ENCODE results near the gene THY1.
A peak's percentile ranks its signal among the peaks of the same experiment; 100 is the strongest.
"Not testable (repeated sequence)": the region's sequence is repeated elsewhere in the genome, so short reads cannot be mapped to it uniquely, and the experiment has no call there.

THY1 gene

DNA sequence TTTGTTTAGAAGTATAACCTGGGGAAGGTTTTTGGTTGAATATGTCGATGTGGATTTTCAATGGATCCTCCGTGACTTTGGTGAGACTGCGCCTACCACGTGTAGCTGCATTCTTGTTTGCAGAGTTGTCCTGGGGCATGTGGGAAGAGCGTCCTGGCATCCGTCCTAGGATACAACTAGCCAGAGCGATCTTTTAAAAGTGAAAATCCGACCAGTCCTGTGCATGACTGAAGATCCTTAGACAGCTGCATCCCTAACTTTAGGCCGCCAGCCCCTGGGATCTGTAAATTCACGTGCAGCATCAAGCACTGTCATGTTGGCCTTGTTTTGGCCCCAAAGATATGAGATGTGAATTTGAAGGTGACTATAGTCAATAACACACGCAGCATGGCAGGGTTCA, 22.4 kb upstream of the THY1 start:
- DNase-seq: no peak

- DNase-seq: no peak
These were observed 18.9 kb upstream of the THY1 start for GRCh38 chr11:119441898-119442243.

DNA sequence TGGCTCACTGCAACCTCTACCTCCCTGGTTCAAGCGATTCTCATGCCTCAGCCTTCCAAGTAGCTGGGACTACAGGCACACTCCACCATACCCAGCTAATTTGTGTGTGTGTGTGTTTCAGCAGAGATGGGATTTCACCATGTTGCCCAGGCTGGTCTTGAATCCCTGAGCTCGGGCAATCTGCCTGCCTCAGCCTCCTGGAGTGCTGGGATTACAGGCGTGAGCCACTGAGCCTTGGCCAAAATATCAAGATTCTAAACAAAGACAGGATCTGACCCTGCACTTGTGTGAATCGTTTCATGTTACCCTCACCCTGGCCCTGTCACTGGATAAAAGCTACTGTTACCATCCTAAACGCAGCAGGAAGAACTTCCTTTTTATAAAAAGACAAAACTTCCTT, 15.6 kb upstream of the THY1 start:
- no peak for DNase-seq

DNA sequence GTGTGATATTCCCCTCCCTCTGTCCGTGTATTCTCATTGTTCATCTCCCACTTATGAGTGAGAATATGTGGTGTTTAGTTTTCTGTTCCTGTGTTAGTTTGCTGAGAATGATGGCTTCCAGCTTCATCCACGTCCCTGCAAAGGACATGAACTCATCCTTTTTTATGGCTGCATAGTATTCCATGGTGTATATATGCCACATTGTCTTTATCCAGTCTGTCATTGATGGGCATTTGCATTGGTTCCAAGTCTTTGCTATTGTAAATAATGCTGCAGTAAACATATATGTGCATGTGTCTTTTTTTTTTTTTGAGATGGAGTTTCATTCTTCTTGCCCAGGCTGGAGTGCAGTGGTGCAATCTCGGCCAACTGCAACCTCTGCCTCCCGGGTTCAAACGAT, 14.5 kb upstream of the THY1 start:
- DNase-seq: not testable (repeated sequence)

DNA sequence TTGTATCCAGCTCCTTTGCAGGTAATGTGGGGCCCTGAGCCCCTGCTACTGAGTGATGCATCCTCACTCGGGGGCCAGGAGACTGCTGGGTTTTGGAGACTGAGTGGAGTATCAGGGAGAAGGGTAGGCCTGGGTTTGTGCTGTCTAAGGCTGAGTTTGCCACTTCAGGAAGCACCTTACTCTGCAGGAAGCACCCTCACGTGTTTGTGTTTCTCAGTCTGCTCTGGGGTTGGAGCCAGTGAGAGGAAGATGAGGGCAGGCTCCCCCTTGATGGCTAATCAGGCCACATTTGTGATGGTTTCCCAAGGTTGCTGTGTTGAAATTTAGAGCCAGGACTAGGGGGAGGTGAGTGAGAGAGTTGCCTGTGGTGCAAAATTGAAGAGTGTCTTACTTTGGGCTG, 13.7 kb upstream of the THY1 start:
- DNase-seq: no peak

DNA sequence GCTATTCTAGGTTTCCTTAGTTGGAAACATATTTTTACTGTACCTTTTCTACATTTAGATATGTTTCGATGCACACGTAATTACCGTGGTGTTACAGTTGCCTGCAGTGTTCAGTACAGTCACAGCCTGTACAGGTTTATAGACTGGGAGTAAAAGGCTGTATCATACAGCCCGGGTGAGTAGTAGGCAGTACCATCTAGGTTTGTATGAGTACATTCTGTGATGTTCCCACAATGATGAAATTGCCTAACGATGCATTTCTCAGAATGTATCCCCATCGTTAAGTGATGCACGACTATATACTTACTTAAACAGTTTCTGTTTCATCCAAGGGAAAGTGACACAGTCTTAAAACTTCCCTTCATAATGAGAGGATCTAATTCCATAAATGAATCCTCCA, 13.1 kb upstream of the THY1 start:
- no peak for DNase-seq

GRCh38 chr11:119434591-119435330, 11.8 kb upstream of the THY1 start:
- DNase-seq: peak; percentile 36

- DNase-seq: peak; percentile 75
These were observed 10.4 kb upstream of the THY1 start for GRCh38 chr11:119433358-119433725.

GRCh38 chr11:119432484-119433357, 9.7 kb upstream of the THY1 start:
- DNase-seq: peak; percentile 77

- DNase-seq: no peak
These were observed 8.6 kb upstream of the THY1 start for GRCh38 chr11:119431523-119431922.

GRCh38 chr11:119427279-119427678, 4.3 kb upstream of the THY1 start:
- no peak for DNase-seq

DNA sequence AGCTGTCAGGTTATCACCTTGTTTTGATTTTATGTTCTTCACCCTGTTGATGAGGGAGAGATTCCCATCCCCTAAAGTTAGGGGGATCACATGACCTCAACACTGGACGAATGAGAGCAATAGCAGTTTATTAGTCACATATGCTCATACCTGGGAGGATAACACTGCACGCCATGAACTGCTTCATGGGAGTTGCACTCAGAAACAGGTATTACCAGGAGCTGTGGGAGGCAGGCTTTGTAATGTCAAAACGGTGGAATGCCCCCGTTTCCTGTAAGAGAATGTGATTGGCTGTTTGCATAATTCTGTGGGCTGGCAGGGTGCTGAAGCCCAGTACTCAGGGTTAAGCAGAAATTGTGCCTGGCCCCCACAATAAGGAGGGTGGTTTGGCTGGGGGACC, 3.2 kb upstream of the THY1 start:
- no peak for DNase-seq

GRCh38 chr11:119424775-119425174, 1.8 kb upstream of the THY1 start:
- no peak for DNase-seq

- no peak for DNase-seq
These were observed 1.3 kb upstream of the THY1 start for GRCh38 chr11:119424276-119424675.

DNA sequence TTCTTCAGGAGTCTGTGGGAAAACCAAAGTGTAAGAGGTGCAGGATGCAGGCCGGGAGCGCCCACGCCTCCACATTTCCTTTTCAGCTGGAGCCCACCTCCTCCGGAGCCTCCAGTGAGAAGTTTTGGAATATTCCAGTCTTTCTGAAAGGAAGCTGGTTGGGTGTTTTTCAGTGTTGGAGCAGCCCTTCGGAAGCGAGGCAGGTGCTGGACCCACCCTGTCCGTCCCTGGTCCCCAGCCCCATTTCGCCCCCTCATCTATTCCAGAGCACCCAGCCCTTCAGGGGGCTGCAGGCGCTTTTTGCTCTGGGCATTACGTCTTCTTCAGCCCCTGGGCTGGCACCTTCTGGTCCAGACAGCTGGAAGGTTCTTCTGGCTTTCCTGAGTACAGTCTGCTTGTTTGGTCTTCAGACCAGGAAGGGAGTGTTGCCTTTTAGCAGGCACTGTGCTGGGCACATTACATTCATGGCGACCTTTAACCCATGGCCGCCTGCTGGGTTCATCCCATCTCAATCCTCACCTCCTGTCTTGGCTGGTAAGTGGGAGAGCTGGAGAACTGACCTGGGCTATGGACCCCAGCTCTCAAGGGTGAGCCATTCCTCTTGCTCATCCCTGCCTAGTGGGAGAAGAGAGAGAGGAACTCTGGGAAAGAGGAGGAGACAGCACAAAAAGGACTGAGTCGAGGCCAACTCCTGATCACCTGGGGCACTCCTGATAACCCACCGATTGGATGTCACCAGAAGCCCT, 710 bp upstream of the THY1 start:
- DNase-seq: no peak

DNA sequence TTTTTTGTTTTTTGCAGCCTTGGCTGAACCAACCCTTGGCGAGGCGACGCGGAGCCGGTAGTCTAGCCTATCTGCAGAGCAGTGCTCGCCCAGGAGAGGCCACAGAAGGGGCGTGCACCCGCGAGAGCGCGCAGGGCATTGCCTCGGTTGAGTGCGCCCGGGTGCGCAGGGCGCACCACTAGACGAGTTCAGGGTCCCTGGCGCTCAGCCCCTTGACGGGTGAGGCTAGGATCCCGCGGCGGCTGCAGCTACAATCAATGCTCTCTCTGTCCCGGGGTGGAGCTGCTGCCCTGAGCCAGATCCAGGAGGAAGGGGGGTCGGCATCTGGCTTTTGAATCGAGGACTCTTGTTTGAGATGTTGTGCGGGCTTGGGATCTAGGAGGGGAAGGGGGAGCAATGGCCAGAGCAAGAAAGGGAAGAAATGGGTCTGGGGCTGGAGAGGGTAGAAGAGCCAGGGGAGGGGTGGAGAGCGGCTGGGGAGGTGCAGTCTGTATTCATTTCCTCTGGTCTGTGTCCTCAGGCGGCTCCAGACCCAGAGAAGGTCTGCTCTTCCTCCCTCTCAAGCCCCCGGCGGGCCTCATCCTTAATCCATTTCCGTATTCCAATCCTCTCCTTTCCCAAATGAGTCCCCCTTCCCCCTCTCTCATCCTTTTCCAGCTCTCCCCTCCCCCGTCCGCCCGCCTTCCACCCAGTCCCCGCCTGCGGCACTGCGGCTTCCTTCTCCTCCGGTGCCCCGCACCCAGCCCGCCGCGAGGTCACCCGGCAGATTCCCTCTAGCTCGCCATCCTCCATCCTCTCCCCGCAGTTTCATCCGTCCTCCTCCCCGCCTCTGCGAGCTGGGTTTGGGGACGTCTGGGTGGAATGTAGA, 797 bp downstream of the THY1 start:
- DNase-seq: peak; percentile 34

GRCh38 chr11:119421351-119421750, 1.6 kb downstream of the THY1 start:
- peak; percentile 23 for DNase-seq

GRCh38 chr11:119420631-119421030, 2.3 kb downstream of the THY1 start:
- no peak for DNase-seq

- DNase-seq: no peak
These were observed 3.0 kb downstream of the THY1 start for GRCh38 chr11:119419834-119420492.

DNA sequence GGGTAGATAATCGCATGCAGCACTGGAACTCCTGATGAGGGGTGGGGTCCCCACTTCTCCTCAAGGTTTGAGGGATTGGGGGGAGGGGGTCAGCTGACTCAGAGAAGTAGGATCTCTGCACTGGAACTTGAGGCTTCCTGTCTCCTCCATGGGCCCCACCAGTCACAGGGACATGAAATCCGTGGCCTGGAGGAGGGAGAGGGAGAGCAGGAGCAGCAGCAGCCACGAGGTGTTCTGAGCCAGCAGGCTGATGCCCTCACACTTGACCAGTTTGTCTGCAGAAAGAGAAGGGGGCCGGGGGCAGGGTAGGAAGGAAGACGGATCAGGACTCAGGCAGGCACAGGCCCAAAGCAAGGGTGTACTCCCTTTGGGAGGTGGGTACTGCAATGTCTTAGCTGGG, 3.7 kb downstream of the THY1 start:
- no peak for DNase-seq

DNA sequence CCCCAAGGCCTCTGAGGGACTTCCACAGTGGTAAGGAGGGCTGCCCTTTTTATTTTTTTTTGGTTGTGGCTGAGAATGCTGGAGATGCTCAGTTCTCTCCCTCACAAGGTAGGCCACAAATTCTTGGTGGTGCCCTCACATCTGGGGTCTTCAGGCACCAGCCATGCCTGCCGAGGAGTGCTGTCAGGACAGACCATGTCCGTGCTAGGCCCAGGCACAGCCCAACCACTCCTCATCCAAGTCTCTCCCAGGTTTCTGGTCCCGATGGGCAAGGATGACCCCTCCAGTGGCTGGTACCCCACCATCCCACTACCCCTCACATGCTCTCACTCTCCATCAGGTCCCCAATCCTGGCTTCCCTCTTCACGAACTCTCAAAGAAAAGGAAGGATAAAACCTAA, 4.2 kb downstream of the THY1 start:
- DNase-seq: no peak

Data from HCEC 1CT (cell line).